Neural progenitor cell (in vitro differentiated cells): Measurements from ENCODE around the gene HIPK2. TPM values are rescaled to one million over a fixed set of nuclear protein-coding genes. Genes with fewer than 3 reads are reported as not detected.

Experiments
- DNase-seq: peaks from one replicate; pipeline ENCODE4 v3.0.0-alpha.2; 2016; ENCODE audit warnings: low spot score
- H2AFZ ChIP-seq: fragments of 200-600 bp; sonication (generic); replicated peaks from 2 replicates; pipeline ENCODE4 v1.6.1; 2016; ENCODE audit warnings: antibody characterized with exemption
- H3F3A ChIP-seq: fragments of 200-600 bp; sonication (generic); 2 replicates; pipeline ENCODE4 v1.6.1; 2016; ENCODE audit warnings: antibody characterized with exemption, low read depth
- H3K27ac ChIP-seq: fragments of 200-600 bp; sonication (generic); 2 replicates; pipeline ENCODE4 v1.5.1; 2016; ENCODE audit warnings: mild to moderate bottlenecking
- H3K27me3 ChIP-seq: fragments of 200-600 bp; sonication (generic); 2 replicates; pipeline ENCODE4 v1.6.1; 2016; ENCODE audit warnings: mild to moderate bottlenecking, moderate library complexity
- H3K36me3 ChIP-seq: fragments of 200-600 bp; sonication (generic); 2 replicates; pipeline ENCODE4 v1.5.1; 2016
- H3K4me1 ChIP-seq: fragments of 200-600 bp; sonication (generic); 2 replicates; pipeline ENCODE4 v1.6.1; 2016; ENCODE audit warnings: mixed run types
- H3K4me2 ChIP-seq: fragments of 200-600 bp; sonication (generic); 2 replicates; pipeline ENCODE4 v1.6.1; 2016
- H3K4me3 ChIP-seq: fragments of 200-600 bp; sonication (generic); 2 replicates; pipeline ENCODE4 v1.5.1; 2016
- H3K79me2 ChIP-seq: fragments of 200-600 bp; sonication (generic); 2 replicates; pipeline ENCODE4 v1.6.1; 2016; ENCODE audit warnings: low read depth
- H3K9ac ChIP-seq: fragments of 200-600 bp; sonication (generic); 2 replicates; pipeline ENCODE4 v1.6.1; 2016
- H3K9me3 ChIP-seq: fragments of 200-600 bp; sonication (generic); 2 replicates; pipeline ENCODE4 v1.5.1; 2016; ENCODE audit warnings: low read depth
- H4K20me1 ChIP-seq: fragments of 200-600 bp; sonication (generic); 2 replicates; pipeline ENCODE4 v1.6.1; 2016; ENCODE audit warnings: low read depth
- H3K27ac Mint-ChIP-seq: 3 replicates; pipeline ENCODE4 v1.8.0; 2021; ENCODE audit warnings: mixed read lengths
- H3K27me3 Mint-ChIP-seq: 2 replicates; pipeline ENCODE4 v1.8.0; 2022; ENCODE audit warnings: low read depth, mild to moderate bottlenecking, inconsistent platforms, moderate library complexity, mixed read lengths; ENCODE audit not compliant: insufficient read depth
- H3K36me3 Mint-ChIP-seq: 3 replicates; pipeline ENCODE4 v1.8.0; 2021; ENCODE audit warnings: mixed read lengths
- H3K4me1 Mint-ChIP-seq: 3 replicates; pipeline ENCODE4 v1.8.0; 2021; ENCODE audit warnings: mixed read lengths
- H3K4me3 Mint-ChIP-seq: 3 replicates; pipeline ENCODE4 v1.8.0; 2021; ENCODE audit warnings: mild to moderate bottlenecking, moderate library complexity, mixed read lengths
- H3K9me3 Mint-ChIP-seq: 3 replicates; pipeline ENCODE4 v1.8.0; 2020; ENCODE audit warnings: mixed read lengths
- EZH2 ChIP-seq: fragments of 200-600 bp; sonication (generic); IDR thresholded peaks from 2 replicates; pipeline ENCODE4 v1.6.1; 2017; ENCODE audit warnings: antibody characterized with exemption, mild to moderate bottlenecking, moderate library complexity
- EZH2phosphoT487 ChIP-seq: fragments of 200-600 bp; sonication (generic); IDR thresholded peaks from 2 replicates; pipeline ENCODE4 v1.6.1; 2017; ENCODE audit warnings: antibody characterized with exemption
- total RNA-seq: library from RNA; depleted of rRNA; stranded (reverse); fragments of >200 nt; gene quantifications from 2 replicates; pipeline ENCODE4 v1.2.3, GENCODE V29; 2015; ENCODE audit warnings: low replicate concordance
- TF ChIP-seq, protein P1 (sequence below): fragments of 200-600 bp; sonication (generic); IDR thresholded peaks from 2 replicates; pipeline ENCODE4 v1.5.1; 2017; ENCODE audit warnings: antibody characterized with exemption, mild to moderate bottlenecking

HIPK2 gene
- total RNA-seq, 1 donor from 2014 or later: 12.8 TPM

DNA sequence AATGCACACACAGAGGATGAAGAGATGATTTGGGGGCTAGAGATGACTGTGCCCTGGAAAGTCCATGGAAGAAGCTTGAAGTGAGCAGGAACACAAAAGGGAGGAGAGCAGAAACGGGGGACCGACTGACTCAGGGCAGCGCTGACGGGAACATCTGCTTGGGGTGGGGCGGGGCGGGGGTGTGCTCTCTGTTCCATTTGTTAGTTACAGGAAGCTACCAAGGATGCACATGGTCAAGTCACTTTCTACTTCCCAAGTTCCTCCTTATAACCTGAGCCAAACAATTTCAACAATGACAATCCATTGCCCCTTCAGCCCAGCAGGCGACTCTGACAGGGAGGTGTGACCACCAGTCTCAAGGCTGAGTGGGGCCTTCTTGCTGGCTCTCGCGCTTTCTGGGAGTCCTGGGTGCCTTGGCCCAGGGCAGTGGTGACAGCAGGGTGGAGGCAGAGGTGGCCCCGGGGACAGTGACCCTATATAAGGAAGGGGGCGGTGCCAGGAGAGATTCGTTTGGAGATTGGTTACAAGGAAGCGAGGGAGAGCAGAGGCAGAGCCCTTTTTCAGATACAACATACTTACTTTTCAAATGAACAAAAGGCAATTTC, 214.7 kb downstream of the HIPK2 start:
- no peak overlapping the region for H3K4me3 ChIP-seq
- peaks cover 5% of the 10 kb centered on the region for H3K4me1 ChIP-seq
- no peaks in the 10 kb centered on the region for H4K20me1 ChIP-seq
- no peaks in the 10 kb centered on the region for H3K36me3 ChIP-seq
- no peaks in the 10 kb centered on the region for H3K27me3 ChIP-seq
- H3K79me2 ChIP-seq: no peaks in the 10 kb centered on the region
- H3K9ac ChIP-seq: no peak overlapping the region
- Mint-ChIP-seq H3K4me3 (no peak overlapping the region), H3K27ac (no peak overlapping the region), H3K9me3 (peaks cover 3% of the 10 kb centered on the region), H3K27me3 (no peaks in the 10 kb centered on the region), H3K4me1 (peaks cover 5% of the 10 kb centered on the region), H3K36me3 (peaks cover 26% of the 10 kb centered on the region)
- no peak for TF ChIP-seq EZH2phosphoT487
- TF ChIP-seq, protein P1, sequence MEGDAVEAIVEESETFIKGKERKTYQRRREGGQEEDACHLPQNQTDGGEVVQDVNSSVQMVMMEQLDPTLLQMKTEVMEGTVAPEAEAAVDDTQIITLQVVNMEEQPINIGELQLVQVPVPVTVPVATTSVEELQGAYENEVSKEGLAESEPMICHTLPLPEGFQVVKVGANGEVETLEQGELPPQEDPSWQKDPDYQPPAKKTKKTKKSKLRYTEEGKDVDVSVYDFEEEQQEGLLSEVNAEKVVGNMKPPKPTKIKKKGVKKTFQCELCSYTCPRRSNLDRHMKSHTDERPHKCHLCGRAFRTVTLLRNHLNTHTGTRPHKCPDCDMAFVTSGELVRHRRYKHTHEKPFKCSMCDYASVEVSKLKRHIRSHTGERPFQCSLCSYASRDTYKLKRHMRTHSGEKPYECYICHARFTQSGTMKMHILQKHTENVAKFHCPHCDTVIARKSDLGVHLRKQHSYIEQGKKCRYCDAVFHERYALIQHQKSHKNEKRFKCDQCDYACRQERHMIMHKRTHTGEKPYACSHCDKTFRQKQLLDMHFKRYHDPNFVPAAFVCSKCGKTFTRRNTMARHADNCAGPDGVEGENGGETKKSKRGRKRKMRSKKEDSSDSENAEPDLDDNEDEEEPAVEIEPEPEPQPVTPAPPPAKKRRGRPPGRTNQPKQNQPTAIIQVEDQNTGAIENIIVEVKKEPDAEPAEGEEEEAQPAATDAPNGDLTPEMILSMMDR: no peak
- no peak for TF ChIP-seq EZH2
- DNase-seq: no peak
- no peak overlapping the region for H2AFZ ChIP-seq
- H3K27ac ChIP-seq: no peak overlapping the region
- no peak overlapping the region for H3K4me2 ChIP-seq
- no peaks in the 10 kb centered on the region for H3F3A ChIP-seq
- H3K9me3 ChIP-seq: no peaks in the 10 kb centered on the region

DNA sequence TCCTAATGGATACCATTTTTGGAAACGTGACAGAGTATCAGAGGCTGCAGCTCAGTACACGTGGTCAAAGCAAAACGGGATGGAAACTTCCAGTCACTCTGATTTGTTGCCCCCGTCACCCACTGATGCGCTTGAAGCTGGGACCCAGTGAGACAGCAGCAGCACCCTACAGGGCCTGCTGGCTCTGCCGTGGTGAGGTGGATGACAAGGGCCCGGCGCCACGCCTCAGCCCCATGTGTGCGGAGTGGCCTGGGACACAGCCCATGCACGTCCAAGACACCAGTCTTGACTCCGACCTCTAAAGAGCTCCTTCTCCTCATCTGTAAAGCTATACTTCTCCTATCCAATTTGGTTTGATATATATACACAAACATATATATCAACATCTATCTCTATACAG, 215.3 kb downstream of the HIPK2 start:
- Histone ChIP-seq H4K20me1 (no peaks in the 10 kb centered on the region), H3K36me3 (no peaks in the 10 kb centered on the region), H3K4me1 (peaks cover 5% of the 10 kb centered on the region), H3F3A (no peaks in the 10 kb centered on the region), H3K27ac (no peak overlapping the region), H2AFZ (no peak overlapping the region), H3K27me3 (no peaks in the 10 kb centered on the region), H3K9me3 (no peaks in the 10 kb centered on the region), H3K4me2 (no peak overlapping the region), H3K4me3 (no peak overlapping the region), H3K9ac (no peak overlapping the region), H3K79me2 (no peaks in the 10 kb centered on the region)
- Mint-ChIP-seq H3K4me1 (peaks cover 3% of the 10 kb centered on the region), H3K9me3 (peaks cover 3% of the 10 kb centered on the region), H3K4me3 (no peak overlapping the region), H3K27me3 (no peaks in the 10 kb centered on the region), H3K27ac (no peak overlapping the region), H3K36me3 (peaks cover 21% of the 10 kb centered on the region)
- no peak for TF ChIP-seq EZH2phosphoT487
- no peak for DNase-seq

DNA sequence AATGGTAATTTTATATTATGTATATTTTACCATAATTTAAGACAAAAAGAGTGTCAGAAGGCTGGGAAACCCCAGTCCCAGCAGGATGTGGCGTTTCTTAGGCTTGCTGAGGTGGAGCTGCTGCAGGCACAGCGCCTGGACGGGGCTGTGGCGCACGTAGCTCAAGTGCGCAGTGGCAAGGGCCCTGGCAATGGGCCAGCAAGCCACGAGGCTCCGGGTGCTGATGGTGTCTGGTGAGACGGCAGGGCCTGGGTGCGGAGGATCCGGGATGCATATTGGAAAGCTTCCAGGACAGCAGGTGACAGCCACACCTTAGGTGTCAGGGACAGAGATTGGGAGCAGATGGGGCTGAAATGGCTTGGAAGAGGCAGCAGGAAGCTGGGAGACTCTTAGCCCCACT, 217.1 kb downstream of the HIPK2 start:
- Histone ChIP-seq H3K27ac (no peak overlapping the region), H3K4me2 (no peak overlapping the region), H4K20me1 (no peaks in the 10 kb centered on the region), H3K9ac (no peak overlapping the region), H3F3A (no peaks in the 10 kb centered on the region), H2AFZ (no peak overlapping the region), H3K27me3 (no peaks in the 10 kb centered on the region), H3K36me3 (no peaks in the 10 kb centered on the region), H3K79me2 (no peaks in the 10 kb centered on the region), H3K9me3 (no peaks in the 10 kb centered on the region), H3K4me3 (no peak overlapping the region), H3K4me1 (no peaks in the 10 kb centered on the region)
- TF ChIP-seq EZH2phosphoT487 (no peak), EZH2 (no peak)
- TF ChIP-seq, protein P1: no peak
- peaks cover 12% of the 10 kb centered on the region for H3K36me3 Mint-ChIP-seq
- peaks cover 3% of the 10 kb centered on the region for H3K9me3 Mint-ChIP-seq
- no peaks in the 10 kb centered on the region for H3K4me1 Mint-ChIP-seq
- peaks cover 2% of the 10 kb centered on the region for H3K27me3 Mint-ChIP-seq
- H3K4me3 Mint-ChIP-seq: no peak overlapping the region
- H3K27ac Mint-ChIP-seq: no peak overlapping the region
- DNase-seq: no peak

DNA sequence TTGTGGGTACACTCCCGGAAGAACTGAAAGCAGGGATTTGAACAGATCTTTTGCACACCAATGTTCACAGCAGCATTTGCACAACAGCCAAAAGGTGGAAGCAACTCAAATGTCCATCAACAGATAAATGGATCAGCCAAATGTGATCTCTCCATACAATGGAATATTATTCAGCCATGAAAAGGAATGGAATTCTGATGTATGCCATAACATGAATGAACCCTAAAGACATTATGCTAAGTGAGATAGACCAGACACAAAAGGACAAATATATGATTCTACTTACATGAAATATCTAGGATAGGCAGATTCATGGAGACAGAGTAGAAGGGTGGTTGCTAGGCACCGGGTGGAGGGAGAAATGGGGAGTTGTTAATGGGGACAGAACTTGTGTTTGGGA, 217.6 kb downstream of the HIPK2 start:
- Histone ChIP-seq H3K79me2 (no peaks in the 10 kb centered on the region), H2AFZ (no peak overlapping the region), H3K4me1 (no peaks in the 10 kb centered on the region), H3K9me3 (no peaks in the 10 kb centered on the region), H3K4me2 (no peak overlapping the region), H4K20me1 (no peaks in the 10 kb centered on the region), H3K27me3 (no peaks in the 10 kb centered on the region), H3K4me3 (no peak overlapping the region), H3K9ac (no peak overlapping the region), H3F3A (no peaks in the 10 kb centered on the region), H3K36me3 (no peaks in the 10 kb centered on the region), H3K27ac (no peak overlapping the region)
- Mint-ChIP-seq H3K9me3 (peaks cover 3% of the 10 kb centered on the region), H3K27me3 (peaks cover 2% of the 10 kb centered on the region), H3K4me3 (no peak overlapping the region), H3K4me1 (no peaks in the 10 kb centered on the region), H3K27ac (no peak overlapping the region), H3K36me3 (peaks cover 12% of the 10 kb centered on the region)
- no peak for DNase-seq
- TF ChIP-seq, protein P1: no peak
- TF ChIP-seq EZH2phosphoT487: no peak
